ENCODE results near the gene TRMU. TPM values are rescaled to one million over a fixed set of nuclear protein-coding genes. Genes with fewer than 3 reads are reported as not detected.

Gene TRMU
- total RNA-seq, 1 experiment from 2014 or later: 48.8 TPM

- H3K9me3 ChIP-seq (ENCODE audit: control insufficient read depth, insufficient read depth, low read depth, low read length): no peaks in the 10 kb centered on the region
- H3K4me3 ChIP-seq (ENCODE audit: low read depth in 2 of 2, low read length in 2 of 2): no peak overlapping the region
- CTCF ChIA-PET: no interaction called here
- POLR2A ChIA-PET: no interaction called here
- intact Hi-C loops (cut with micrococcal nuclease; ENCODE audit: unreplicated experiment): no loop called here
- H3K27ac ChIP-seq (ENCODE audit: low read length): no peak overlapping the region
- H3K27me3 ChIP-seq (ENCODE audit: control insufficient read depth, insufficient read depth, low read length): no peaks in the 10 kb centered on the region
- H3K4me1 ChIP-seq (ENCODE audit: control insufficient read depth, insufficient read depth, low read length): no peaks in the 10 kb centered on the region
- TF ChIP-seq SIN3A (IDR thresholded peaks at IDR 0.05; ENCODE audit: borderline replicate concordance, insufficient read depth, low read depth, low read length) (no peak), POLR2AphosphoS5 (IDR thresholded peaks at IDR 0.05; ENCODE audit: low read depth, low read length) (no peak), TCF7L2 (IDR thresholded peaks at IDR 0.05; ENCODE audit: low read depth, low read length) (no peak), REST (IDR thresholded peaks at IDR 0.05; ENCODE audit: insufficient read depth in 1 of 2, low read depth in 2 of 2, low read length in 1 of 2) (no peak), CTCF (IDR thresholded peaks at IDR 0.05) (no peak)
- BruUV-seq (replicated peaks): no TSS peak
- no peaks in the 10 kb centered on the region for H3K36me3 ChIP-seq (ENCODE audit: control insufficient read depth, insufficient read depth, low read length)
- ATAC-seq (no peak), DNase-seq (ENCODE audit: low read depth, low spot score) (no peak)
- in situ Hi-C loops (cut with HindIII; ENCODE audit: low pct_unique_long_range_greater_than_20kb, low sequenced_read_pairs): no loop called here
Measured at GRCh38 chr22:46380069-46380468, 44.6 kb downstream of the TRMU start.

- BruUV-seq (replicated peaks): no TSS peak
- ChIA-PET CTCF (no interaction called here), POLR2A (interaction anchor here (0.6 kb wide), 1 partner anchor 79 kb away, joined by 5 read pairs; no protein-coding TSS in a partner anchor)
- Histone ChIP-seq H3K27me3 (ENCODE audit: control insufficient read depth, insufficient read depth, low read length) (no peaks in the 10 kb centered on the region), H3K36me3 (ENCODE audit: control insufficient read depth, insufficient read depth, low read length) (no peaks in the 10 kb centered on the region), H3K4me3 (ENCODE audit: low read depth in 2 of 2, low read length in 2 of 2) (no peak overlapping the region), H3K27ac (ENCODE audit: low read length) (no peak overlapping the region), H3K9me3 (ENCODE audit: control insufficient read depth, insufficient read depth, low read depth, low read length) (no peaks in the 10 kb centered on the region), H3K4me1 (ENCODE audit: control insufficient read depth, insufficient read depth, low read length) (no peaks in the 10 kb centered on the region)
- TF ChIP-seq CTCF (IDR thresholded peaks at IDR 0.05): no peak
- no peak for TF ChIP-seq REST (IDR thresholded peaks at IDR 0.05; ENCODE audit: insufficient read depth in 1 of 2, low read depth in 2 of 2, low read length in 1 of 2)
- no peak for TF ChIP-seq POLR2AphosphoS5 (IDR thresholded peaks at IDR 0.05; ENCODE audit: low read depth, low read length)
- no peak for TF ChIP-seq SIN3A (IDR thresholded peaks at IDR 0.05; ENCODE audit: borderline replicate concordance, insufficient read depth, low read depth, low read length)
- no peak for TF ChIP-seq TCF7L2 (IDR thresholded peaks at IDR 0.05; ENCODE audit: low read depth, low read length)
- intact Hi-C loops (cut with micrococcal nuclease; ENCODE audit: unreplicated experiment) (no loop called here), in situ Hi-C loops (cut with HindIII; ENCODE audit: low pct_unique_long_range_greater_than_20kb, low sequenced_read_pairs) (no loop called here)
- no peak for ATAC-seq
- no peak for DNase-seq (ENCODE audit: low read depth, low spot score)
Measured at GRCh38 chr22:46380581-46380980, 45.1 kb downstream of the TRMU start.
